NCI-H524 (cell line): ENCODE data around the gene OR8J3.
"Not testable (repeated sequence)": the region's sequence is repeated elsewhere in the genome, so short reads cannot be mapped to it uniquely, and the experiment has no call there.

Source experiments
- DNase-seq, 2 experiments: peaks; one replicate each; lab custom pipeline; 2025; lab: John Stamatoyannopoulos, UW

The OR8J3 gene

GRCh38 chr11:56140151-56140661 lies at the start of gene OR8J3:
Gene OR8J3 (minus strand): TSS chr11:56140201. CDS start chr11:56137718, 2,483 bp downstream.
- no peak for DNase-seq

DNA sequence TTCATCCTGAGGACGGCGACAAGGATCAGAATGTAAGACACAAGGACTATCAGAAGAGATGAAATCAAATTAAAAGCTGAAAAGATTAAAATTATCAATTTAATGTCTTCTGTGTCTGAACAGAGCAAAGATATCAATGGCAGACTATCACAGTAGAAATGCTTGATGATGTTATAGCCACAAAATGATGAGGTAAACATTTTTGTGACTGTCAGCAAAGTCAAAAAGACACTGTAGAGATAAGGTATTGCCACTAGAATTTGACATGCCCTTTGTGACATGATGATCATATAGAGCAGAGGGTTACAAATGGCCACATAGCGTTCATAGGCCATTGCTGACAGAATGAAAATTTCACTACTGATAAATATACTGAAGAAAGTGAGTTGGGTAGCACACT lies 48.6 kb upstream of the OR8J3 start:
- no peak for DNase-seq

DNA sequence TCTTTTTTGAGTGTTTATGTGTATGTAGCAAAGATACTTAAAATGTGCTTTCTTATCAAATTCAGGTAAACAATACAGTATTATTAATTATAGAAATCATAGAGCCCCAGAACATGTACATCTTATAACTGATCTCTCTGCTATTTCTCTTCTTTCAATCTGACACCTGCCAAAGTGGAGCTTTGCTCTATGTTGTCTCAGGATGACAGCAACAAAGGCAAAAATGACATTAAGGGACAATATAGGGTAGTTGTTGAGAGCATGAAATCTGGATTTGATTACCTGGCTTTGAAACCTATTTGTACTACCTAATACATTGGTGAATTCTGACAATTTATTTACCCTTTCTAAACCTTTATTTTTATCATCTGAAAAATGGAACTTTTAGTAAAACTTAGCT lies 43.5 kb upstream of the OR8J3 start:
- DNase-seq, result no peak

DNA sequence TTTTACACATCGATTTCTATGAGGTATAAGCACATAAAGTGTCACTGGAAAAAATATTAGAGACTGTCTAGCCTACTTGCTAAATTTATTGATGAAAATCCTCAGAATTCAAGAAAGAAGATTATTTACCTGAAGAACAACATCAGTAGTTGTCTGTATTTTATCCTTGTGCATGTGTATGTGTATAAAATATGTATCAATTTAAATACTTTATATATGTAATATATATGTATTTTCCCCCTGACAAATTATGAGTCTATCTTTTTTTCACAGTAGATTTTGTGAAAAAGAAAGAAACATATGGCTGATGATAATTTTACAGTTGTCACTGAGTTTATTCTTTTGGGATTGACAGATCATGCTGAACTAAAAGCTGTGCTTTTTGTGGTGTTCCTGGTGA lies 36.3 kb upstream of the OR8J3 start, which contains the start of gene OR5J2:
Gene OR5J2 (plus strand): TSS at position 301 of the 400 bp plus-strand sequence. CDS start 0 bp downstream, at position 301.
- no peak for DNase-seq

GRCh38 chr11:56172256-56172830 lies 32.3 kb upstream of the OR8J3 start:
- no peak for DNase-seq

- no peak for DNase-seq
Measured at GRCh38 chr11:56163804-56164203, 23.8 kb upstream of the OR8J3 start.

GRCh38 chr11:56160217-56160616 lies 20.2 kb upstream of the OR8J3 start, which contains the start of gene OR8K5:
Gene OR8K5 (minus strand): TSS chr11:56160317. CDS start chr11:56160317, 0 bp downstream.
- DNase-seq, result no peak

DNA sequence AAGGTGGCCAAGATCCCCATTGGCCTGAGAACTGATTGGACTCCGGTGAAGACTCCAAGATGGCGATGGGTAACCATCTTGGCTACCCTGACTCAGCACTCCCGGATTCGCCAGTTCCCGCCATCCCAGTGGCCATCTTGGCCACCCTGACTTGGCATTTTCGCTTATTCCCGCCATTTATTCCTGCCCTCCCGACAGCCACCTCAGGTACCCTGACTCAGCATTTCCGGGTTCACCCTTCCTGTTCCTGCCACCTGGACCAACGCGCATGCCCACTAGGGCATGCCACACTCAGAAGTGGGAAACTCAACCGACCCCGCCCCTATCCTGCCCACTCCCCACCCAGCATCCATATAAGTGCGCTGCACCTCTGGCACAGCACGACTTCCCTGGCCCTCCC lies 12.3 kb upstream of the OR8J3 start:
- DNase-seq, result no peak

DNA sequence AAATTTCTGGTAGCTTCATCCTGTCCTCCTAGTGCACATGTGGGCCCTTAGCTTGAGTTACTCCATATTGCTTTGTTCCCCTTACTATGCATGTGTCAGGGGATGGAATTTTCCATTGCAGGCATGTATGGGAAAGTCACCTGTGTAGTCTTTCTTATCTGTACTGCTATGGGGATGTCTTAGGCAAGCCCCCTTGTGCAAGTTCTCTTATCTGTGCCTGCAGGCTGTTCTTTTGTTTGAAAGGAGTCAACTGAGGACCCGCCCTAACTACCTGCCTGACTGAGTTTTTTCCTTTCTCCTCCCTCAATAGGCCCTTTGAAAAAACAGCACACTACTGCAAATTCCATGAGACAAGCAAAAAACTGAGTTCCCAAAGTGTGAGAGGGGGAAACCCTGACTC lies 11.4 kb upstream of the OR8J3 start:
- DNase-seq, result no peak

- DNase-seq, result not testable (repeated sequence)
Measured at GRCh38 chr11:56143681-56144080, 3.7 kb upstream of the OR8J3 start.

DNA sequence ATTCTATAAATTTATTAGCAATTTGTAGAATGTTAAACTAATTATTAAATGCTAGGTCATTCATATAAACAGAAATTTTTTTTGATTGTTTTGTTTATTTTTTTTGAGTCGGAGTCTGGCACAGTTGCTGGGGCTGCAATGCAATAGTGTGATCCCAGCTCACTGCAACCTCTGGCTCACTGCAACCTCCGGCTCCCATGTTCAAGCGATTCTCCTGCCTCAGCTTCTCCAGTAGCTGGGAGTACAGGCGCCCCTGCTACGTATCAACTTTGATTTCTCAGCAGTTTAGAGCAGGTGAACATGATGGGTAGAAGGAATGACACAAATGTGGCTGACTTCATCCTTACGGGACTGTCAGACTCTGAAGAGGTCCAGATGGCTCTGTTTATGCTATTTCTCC lies 17.9 kb downstream of the OR8J3 start, which contains the start of gene OR8H3:
Gene OR8H3 (plus strand): TSS at position 301 of the 400 bp plus-strand sequence. CDS start 0 bp downstream, at position 301.
- no peak for DNase-seq

DNA sequence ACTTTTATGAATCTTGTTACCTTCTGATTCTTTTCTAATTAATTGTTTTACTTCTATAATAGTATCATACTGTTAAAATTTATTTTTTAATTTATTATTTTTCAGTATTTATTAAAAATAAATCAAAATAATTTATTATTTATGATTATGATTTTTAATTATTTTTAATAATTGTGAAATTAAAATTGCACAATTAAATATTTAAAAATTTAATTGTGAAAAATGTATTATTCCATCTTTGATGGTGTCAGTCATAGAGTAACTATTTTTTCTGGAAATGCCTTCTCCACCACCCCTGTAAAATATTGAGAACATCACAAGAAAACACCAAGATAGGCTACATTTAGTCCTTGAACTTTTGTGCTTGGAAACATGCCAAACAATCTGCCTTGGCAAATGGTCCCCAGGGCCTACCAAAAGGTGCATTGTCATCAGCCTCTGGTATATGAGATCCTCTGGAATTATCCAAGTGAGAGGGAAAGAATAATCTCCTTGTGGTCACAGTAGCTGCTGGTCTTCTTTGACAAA lies 36.7 kb downstream of the OR8J3 start, which contains the start of gene OR8H2:
Gene OR8H2 (plus strand): TSS at position 478 of the 528 bp plus-strand sequence. CDS start 1,356 bp downstream, outside the sequence.
- no peak for DNase-seq

GRCh38 chr11:56093008-56093407 lies 47.0 kb downstream of the OR8J3 start, which contains the start of gene OR8I2:
Gene OR8I2 (plus strand): TSS chr11:56093308. CDS start chr11:56093308, 0 bp downstream.
- DNase-seq, result no peak

- no peak for DNase-seq
Measured at GRCh38 chr11:56089697-56090096, 50.3 kb downstream of the OR8J3 start.
